Activated CD4-positive, CD25-positive, alpha-beta regulatory T cell treated with anti-CD3 and anti-CD28 coated beads, Interleukin-2, amount 50 U/mL, for 72 hours (primary cell): ENCODE measurements around the gene ZNF75A.
A peak's percentile ranks its signal among the peaks of the same experiment; 100 is the strongest.
"Not testable (repeated sequence)": the region's sequence is repeated elsewhere in the genome, so short reads cannot be mapped to it uniquely, and the experiment has no call there.

Experiments
- DNase-seq: peaks from one replicate; pipeline ENCODE4 v3.0.0; 2021

Gene ZNF75A

GRCh38 chr16:3305109-3306068, at the start of gene ZNF75A, which contains the start of gene TIGD7:
ZNF75A (plus strand) TSS chr16:3305497; CDS start chr16:3308429, 2,932 bp downstream.
TIGD7 (minus strand) TSS chr16:3305430; CDS start chr16:3300614, 4,816 bp downstream.
- DNase-seq = peak; percentile 85

- DNase-seq = no peak
These were observed 49.0 kb upstream of the ZNF75A start, which contains the start of gene MEFV for GRCh38 chr16:3256146-3256865. MEFV (minus strand) TSS chr16:3256633; CDS start chr16:3256587, 46 bp downstream.

GRCh38 chr16:3256866-3257465, 48.3 kb upstream of the ZNF75A start:
- DNase-seq = no peak

- DNase-seq = no peak
These were observed 45.5 kb upstream of the ZNF75A start for GRCh38 chr16:3259836-3260235.

GRCh38 chr16:3262517-3262916, 42.8 kb upstream of the ZNF75A start:
- no peak for DNase-seq

- peak; percentile 97 for DNase-seq
These were observed 40.9 kb upstream of the ZNF75A start for GRCh38 chr16:3264137-3265036.

- DNase-seq = no peak
These were observed 38.3 kb upstream of the ZNF75A start for GRCh38 chr16:3266873-3267537.

- DNase-seq = no peak
These were observed 37.0 kb upstream of the ZNF75A start for GRCh38 chr16:3268294-3268693.

- not testable (repeated sequence) for DNase-seq
These were observed 34.6 kb upstream of the ZNF75A start for GRCh38 chr16:3270718-3271117.

- not testable (repeated sequence) for DNase-seq
These were observed 34.0 kb upstream of the ZNF75A start for GRCh38 chr16:3271281-3271680.

GRCh38 chr16:3274490-3274889, 30.8 kb upstream of the ZNF75A start:
- no peak for DNase-seq

GRCh38 chr16:3274947-3275346, 30.4 kb upstream of the ZNF75A start:
- DNase-seq = no peak

- no peak for DNase-seq
These were observed 28.6 kb upstream of the ZNF75A start for GRCh38 chr16:3276679-3277078.

GRCh38 chr16:3281222-3281820, 24.0 kb upstream of the ZNF75A start:
- no peak for DNase-seq

GRCh38 chr16:3282103-3282729, 23.1 kb upstream of the ZNF75A start:
- DNase-seq = no peak

GRCh38 chr16:3282730-3283542, 22.4 kb upstream of the ZNF75A start, which contains the start of gene ZNF263:
ZNF263 (plus strand) TSS chr16:3283491; CDS start chr16:3283819, 328 bp downstream.
- peak; percentile 91 for DNase-seq

- no peak for DNase-seq
These were observed 21.5 kb upstream of the ZNF75A start for GRCh38 chr16:3283543-3284447.

- DNase-seq = no peak
These were observed 20.2 kb upstream of the ZNF75A start for GRCh38 chr16:3285131-3285530.
